HG02943 (cell line): Measurements from ENCODE around the gene ATP23.

ENCODE experiments used
- ATAC-seq: cut with Tn5 transposase; IDR thresholded peaks from one replicate; pipeline ENCODE4 v1.9.1; 2021; ENCODE audit warnings: mild to moderate bottlenecking, low read depth, moderate library complexity; ENCODE audit not compliant: unreplicated experiment

The ATP23 gene

GRCh38 chr12:57965766-57966165 is 24.4 kb downstream of the ATP23 start:
- no peak for ATAC-seq

- no peak for ATAC-seq
These were observed 25.2 kb downstream of the ATP23 start for GRCh38 chr12:57966536-57966935.

GRCh38 chr12:57983146-57983857 is 41.9 kb downstream of the ATP23 start:
- ATAC-seq, result no peak

GRCh38 chr12:57983858-57984505 is 42.6 kb downstream of the ATP23 start:
- ATAC-seq, result no peak

GRCh38 chr12:57984629-57985151 is 43.3 kb downstream of the ATP23 start:
- no peak for ATAC-seq

GRCh38 chr12:57985685-57986084 is 44.3 kb downstream of the ATP23 start:
- no peak for ATAC-seq

- ATAC-seq, result no peak
These were observed 48.5 kb downstream of the ATP23 start for GRCh38 chr12:57989838-57990237.

GRCh38 chr12:57990241-57990883 is 49.0 kb downstream of the ATP23 start:
- no peak for ATAC-seq

- no peak for ATAC-seq
These were observed 50.6 kb downstream of the ATP23 start for GRCh38 chr12:57992001-57992400.

- no peak for ATAC-seq
These were observed 51.7 kb downstream of the ATP23 start for GRCh38 chr12:57993030-57993429.

- no peak for ATAC-seq
These were observed 52.5 kb downstream of the ATP23 start for GRCh38 chr12:57993834-57994233.

- no peak for ATAC-seq
These were observed 55.2 kb downstream of the ATP23 start for GRCh38 chr12:57996520-57996919.

- no peak for ATAC-seq
These were observed 56.9 kb downstream of the ATP23 start for GRCh38 chr12:57998251-57998650.

- no peak for ATAC-seq
These were observed 59.1 kb downstream of the ATP23 start for GRCh38 chr12:58000499-58000898.

GRCh38 chr12:58007875-58008274 is 66.5 kb downstream of the ATP23 start:
- ATAC-seq, result no peak

GRCh38 chr12:58008634-58009033 is 67.3 kb downstream of the ATP23 start:
- ATAC-seq, result no peak
